Smooth muscle cell (in vitro differentiated cells): Measurements from ENCODE around the gene ATP8B3. TPM values are rescaled to one million over a fixed set of nuclear protein-coding genes. Genes with fewer than 3 reads are reported as not detected.
A peak's percentile ranks its signal among the peaks of the same experiment; 100 is the strongest.

Experiments
- DNase-seq: peaks from one replicate; lab custom pipeline; 2025; ENCODE audit not compliant: unreplicated experiment; lab: John Stamatoyannopoulos, UW
- H2AFZ ChIP-seq: fragments of 200-600 bp; sonication (generic); 2 replicates; pipeline ENCODE4 v1.6.0; 2016; ENCODE audit warnings: antibody characterized with exemption, low read depth, mild to moderate bottlenecking
- H3F3A ChIP-seq: fragments of 200-600 bp; sonication (generic); 2 replicates; pipeline ENCODE4 v1.6.0; 2017; ENCODE audit warnings: antibody characterized with exemption, low read depth
- H3K27ac ChIP-seq: fragments of 200-600 bp; sonication (generic); 2 replicates; pipeline ENCODE4 v1.5.1; 2016; ENCODE audit warnings: low read depth, mild to moderate bottlenecking
- H3K27me3 ChIP-seq: fragments of 200-600 bp; sonication (generic); 2 replicates; pipeline ENCODE4 v1.6.1; 2016; ENCODE audit warnings: low read depth, mild to moderate bottlenecking
- H3K36me3 ChIP-seq: fragments of 200-600 bp; sonication (generic); 2 replicates; pipeline ENCODE4 v1.5.1; 2016; ENCODE audit warnings: low read depth
- H3K4me1 ChIP-seq: fragments of 200-600 bp; sonication (generic); 2 replicates; pipeline ENCODE4 v1.5.1; 2016; ENCODE audit warnings: low read depth
- H3K4me2 ChIP-seq: fragments of 200-600 bp; sonication (generic); 2 replicates; pipeline ENCODE4 v1.6.0; 2016; ENCODE audit warnings: mild to moderate bottlenecking
- H3K4me3 ChIP-seq: fragments of 200-600 bp; sonication (generic); 2 replicates; pipeline ENCODE4 v1.5.1; 2016; ENCODE audit warnings: mild to moderate bottlenecking
- H3K79me2 ChIP-seq: fragments of 200-600 bp; sonication (generic); 2 replicates; pipeline ENCODE4 v1.6.0; 2016; ENCODE audit warnings: low read depth, mild to moderate bottlenecking
- H3K9ac ChIP-seq: fragments of 200-600 bp; sonication (generic); 2 replicates; pipeline ENCODE4 v1.6.0; 2016; ENCODE audit warnings: low read depth
- H3K9me3 ChIP-seq: fragments of 200-600 bp; sonication (generic); replicated peaks from 2 replicates; pipeline ENCODE4 v1.5.1; 2016; ENCODE audit warnings: low read depth
- H4K20me1 ChIP-seq: fragments of 200-600 bp; sonication (generic); 2 replicates; pipeline ENCODE4 v1.6.0; 2016; ENCODE audit warnings: low read depth
- CTCF ChIP-seq: fragments of 200-600 bp; sonication (generic); IDR thresholded peaks from 2 replicates; pipeline ENCODE4 v1.5.1; 2017; ENCODE audit warnings: borderline replicate concordance, mild to moderate bottlenecking, antibody characterized with exemption; ENCODE audit not compliant: insufficient read depth, poor library complexity, severe bottlenecking
- WGBS: methylation state at CpG from one replicate; pipeline ENCODE4 v1.1.7; 2016; ENCODE audit warnings: low lambda C conversion rate; 5-methylcytosine and 5-hydroxymethylcytosine counted together
- polyA plus RNA-seq: library from polyadenylated mRNA; unstranded; fragments of >200 nt; fragmentation: Nextera tagmentation; extraction: Ambion mirVana; gene quantifications from 2 replicates; pipeline ENCODE4 v1.2.1, GENCODE V29; 2016
- total RNA-seq: library from RNA; depleted of rRNA; stranded (reverse); fragments of >200 nt; gene quantifications from 2 replicates; pipeline ENCODE4 v1.2.3, GENCODE V29; 2014

The ATP8B3 gene
- total RNA-seq (2.0 and 2.8 TPM in 2 replicates), polyA plus RNA-seq (3.8 and 3.9 TPM in 2 replicates)

- H3K9ac ChIP-seq, result no peak within 1 kb of the TSS
- peak within 1 kb of the TSS; percentile 67 for H3K4me3 ChIP-seq
- H3K27me3 ChIP-seq, result no peaks in the 10 kb centered on the region
- H3K4me2 ChIP-seq, result peak within 1 kb of the TSS; percentile 85
- no peaks in the 10 kb centered on the region for H3F3A ChIP-seq
- H3K79me2 ChIP-seq, result no peaks in the 10 kb centered on the region
- WGBS, result 11% methylated on average over 21 of the region's 48 CpGs
- no peaks in the 10 kb centered on the region for H3K9me3 ChIP-seq
- no peak within 1 kb of the TSS for H3K27ac ChIP-seq
- peaks cover 7% of the 10 kb centered on the region for H3K4me1 ChIP-seq
- TF ChIP-seq CTCF, result peak; percentile 16
- no peaks in the 10 kb centered on the region for H3K36me3 ChIP-seq
- no peak for DNase-seq
- no peaks in the 10 kb centered on the region for H4K20me1 ChIP-seq
- H2AFZ ChIP-seq, result peak within 1 kb of the TSS; percentile 85
Observed at GRCh38 chr19:1811942-1812425, at the start of gene ATP8B3. Gene ATP8B3 (minus strand): TSS chr19:1812276. CDS start chr19:1811736, 540 bp downstream.

GRCh38 chr19:1861599-1862031, 49.5 kb upstream of the ATP8B3 start:
- Histone ChIP-seq H3K27ac (no peak overlapping the region), H4K20me1 (peaks cover 60% of the 10 kb centered on the region), H3K9ac (peak overlapping the region; percentile 79), H3K79me2 (peaks cover 60% of the 10 kb centered on the region), H3K36me3 (no peaks in the 10 kb centered on the region), H3K9me3 (no peaks in the 10 kb centered on the region), H3K27me3 (no peaks in the 10 kb centered on the region), H3K4me1 (peaks cover 42% of the 10 kb centered on the region), H3F3A (no peaks in the 10 kb centered on the region), H3K4me2 (peak overlapping the region; percentile 100), H2AFZ (no peak overlapping the region), H3K4me3 (peak overlapping the region; percentile 80)
- no peak for DNase-seq
- no peak for TF ChIP-seq CTCF
- 4% methylated on average over 19 of the region's 23 CpGs for whole genome bisulfite sequencing

- Histone ChIP-seq H3K27me3 (no peaks in the 10 kb centered on the region), H3K79me2 (peaks cover 66% of the 10 kb centered on the region), H2AFZ (no peak overlapping the region), H3K36me3 (no peaks in the 10 kb centered on the region), H3F3A (no peaks in the 10 kb centered on the region), H3K9me3 (no peaks in the 10 kb centered on the region), H3K4me1 (peaks cover 48% of the 10 kb centered on the region), H4K20me1 (peaks cover 66% of the 10 kb centered on the region), H3K9ac (peak overlapping the region; percentile 79), H3K27ac (peak overlapping the region; percentile 80), H3K4me3 (peak overlapping the region; percentile 80), H3K4me2 (peak overlapping the region; percentile 100)
- 21% methylated on average over 28 of the region's 28 CpGs for WGBS
- no peak for TF ChIP-seq CTCF
- no peak for DNase-seq
Observed at GRCh38 chr19:1860821-1861598, 48.9 kb upstream of the ATP8B3 start.
